GM12878 (cell line): Measurements from ENCODE around the gene ABCA7. TPM values are rescaled to one million over a fixed set of nuclear protein-coding genes. Genes with fewer than 3 reads are reported as not detected.

ENCODE experiments used
- ATF2 ChIP-seq: IDR thresholded peaks from 2 replicates; pipeline ENCODE4 v1.6.1; 2012; ENCODE audit warnings: low read length, inconsistent platforms
- CHD4 ChIP-seq: fragments of 200-600 bp; sonication (generic); IDR thresholded peaks from 2 replicates; pipeline ENCODE4 v1.6.1; 2016; ENCODE audit warnings: mild to moderate bottlenecking
- MLLT1 ChIP-seq: fragments of 450-650 bp; IDR thresholded peaks from 2 replicates; pipeline ENCODE4 v1.6.1; 2016; ENCODE audit warnings: mild to moderate bottlenecking
- NR2C2 ChIP-seq: IDR thresholded peaks from 2 replicates; pipeline ENCODE4 v1.6.1; 2011; ENCODE audit warnings: borderline replicate concordance, low read depth; ENCODE audit not compliant: control insufficient read depth, insufficient read length
- REST ChIP-seq: IDR thresholded peaks from 2 replicates; pipeline ENCODE4 v1.6.1; 2012; ENCODE audit warnings: mild to moderate bottlenecking, low read depth, low read length
- SPI1 ChIP-seq: IDR thresholded peaks from 2 replicates; pipeline ENCODE4 v1.6.1; 2011; ENCODE audit warnings: low read depth, mild to moderate bottlenecking, low read length, moderate library complexity, borderline replicate concordance; ENCODE audit not compliant: insufficient read depth
- SREBF1 ChIP-seq: IDR thresholded peaks from 2 replicates; pipeline ENCODE4 v1.6.1; 2012; ENCODE audit warnings: mild to moderate bottlenecking, low read length
- TBL1XR1 ChIP-seq: IDR thresholded peaks from 2 replicates; pipeline ENCODE4 v1.6.1; 2012; ENCODE audit warnings: low read depth, low read length, improper control_type of control experiment
- TCF12 ChIP-seq: IDR thresholded peaks from 2 replicates; pipeline ENCODE4 v1.6.1; 2011; ENCODE audit warnings: low read depth, mild to moderate bottlenecking, low read length
- USF1 ChIP-seq: IDR thresholded peaks from 2 replicates; pipeline ENCODE4 v1.6.1; 2011; ENCODE audit warnings: borderline replicate concordance, low read depth, mild to moderate bottlenecking, moderate library complexity, mixed read lengths, low read length; ENCODE audit not compliant: insufficient read depth; ENCODE audit errors: extremely low read length
- YY1 ChIP-seq: IDR thresholded peaks from 2 replicates; pipeline ENCODE4 v1.6.1; 2011; ENCODE audit warnings: low read depth, mild to moderate bottlenecking, low read length
- ZNF207 ChIP-seq: fragments of 450-650 bp; IDR thresholded peaks from 2 replicates; pipeline ENCODE4 v1.6.1; 2014; ENCODE audit warnings: antibody characterized with exemption, mild to moderate bottlenecking, borderline replicate concordance
- polyA plus RNA-seq, 11 experiments: library from polyadenylated mRNA; depleted of rRNA in 4 of 11; unstranded in 6 of 11; stranded (reverse) in 5 of 11; fragments of >200 nt; fragmentation: Nextera tagmentation in 4 of 11; fragmentation: Illumina TruSeq in 1 of 11; extraction: Ambion mirVana in 4 of 11; extraction: Trizol in 1 of 11; gene quantifications; 1 replicate in 1 of 11; 2 replicates in 10 of 11; pipeline versions ENCODE4 v1.2.1 to v1.2.3, GENCODE V29; 2011 to 2016; ENCODE audit warnings: inconsistent platforms in 2 of 11, missing spikeins in 2 of 11, low read depth in 1 of 11
- total RNA-seq, 4 experiments: library from RNA; depleted of rRNA in 3 of 4; stranded (reverse); fragments of >200 nt in 3 of 4; fragmentation: Illumina TruSeq in 1 of 4; extraction: Trizol in 1 of 4; gene quantifications; 2 replicates each; pipeline versions ENCODE4 v1.2.1 to v1.2.3, GENCODE V29; 2013 to 2021
- TF ChIP-seq, protein P1 (sequence below): fragments of 450-650 bp; IDR thresholded peaks from 2 replicates; pipeline ENCODE4 v1.6.1; 2017; ENCODE audit warnings: mild to moderate bottlenecking, low read depth, inconsistent platforms; ENCODE audit not compliant: poor library complexity, severe bottlenecking
- TF ChIP-seq, protein P2 (sequence below): fragments of 450-650 bp; IDR thresholded peaks from 2 replicates; pipeline ENCODE4 v1.6.1; 2016; ENCODE audit warnings: mild to moderate bottlenecking

Gene ABCA7
- total and polyA plus RNA-seq, 10 of the 15 experiments (the other 5 are each of a cell fraction or from before 2014, with no cell fraction given) = 1.0 to 49.5 (median 14.8) TPM

- TF ChIP-seq ATF2 = peak; percentile 49; the same call in 1 of the 2 replicates
- no peak for TF ChIP-seq CHD4
- no peak for TF ChIP-seq NR2C2
- no peak for TF ChIP-seq REST
- no peak for TF ChIP-seq ZNF207
- no peak for TF ChIP-seq SREBF1
- no peak for TF ChIP-seq MLLT1
- TF ChIP-seq USF1 = no peak
- no peak for TF ChIP-seq YY1
- TF ChIP-seq TBL1XR1 = no peak
- TF ChIP-seq SPI1 = peak; percentile 45; the same call in 1 of the 2 replicates
- TF ChIP-seq, protein P1, sequence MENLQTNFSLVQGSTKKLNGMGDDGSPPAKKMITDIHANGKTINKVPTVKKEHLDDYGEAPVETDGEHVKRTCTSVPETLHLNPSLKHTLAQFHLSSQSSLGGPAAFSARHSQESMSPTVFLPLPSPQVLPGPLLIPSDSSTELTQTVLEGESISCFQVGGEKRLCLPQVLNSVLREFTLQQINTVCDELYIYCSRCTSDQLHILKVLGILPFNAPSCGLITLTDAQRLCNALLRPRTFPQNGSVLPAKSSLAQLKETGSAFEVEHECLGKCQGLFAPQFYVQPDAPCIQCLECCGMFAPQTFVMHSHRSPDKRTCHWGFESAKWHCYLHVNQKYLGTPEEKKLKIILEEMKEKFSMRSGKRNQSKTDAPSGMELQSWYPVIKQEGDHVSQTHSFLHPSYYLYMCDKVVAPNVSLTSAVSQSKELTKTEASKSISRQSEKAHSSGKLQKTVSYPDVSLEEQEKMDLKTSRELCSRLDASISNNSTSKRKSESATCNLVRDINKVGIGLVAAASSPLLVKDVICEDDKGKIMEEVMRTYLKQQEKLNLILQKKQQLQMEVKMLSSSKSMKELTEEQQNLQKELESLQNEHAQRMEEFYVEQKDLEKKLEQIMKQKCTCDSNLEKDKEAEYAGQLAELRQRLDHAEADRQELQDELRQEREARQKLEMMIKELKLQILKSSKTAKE = no peak
- 0 out of 2 replicates have a peak, but pooled peaks have one; percentile 10 for TF ChIP-seq TCF12
- TF ChIP-seq, protein P2, sequence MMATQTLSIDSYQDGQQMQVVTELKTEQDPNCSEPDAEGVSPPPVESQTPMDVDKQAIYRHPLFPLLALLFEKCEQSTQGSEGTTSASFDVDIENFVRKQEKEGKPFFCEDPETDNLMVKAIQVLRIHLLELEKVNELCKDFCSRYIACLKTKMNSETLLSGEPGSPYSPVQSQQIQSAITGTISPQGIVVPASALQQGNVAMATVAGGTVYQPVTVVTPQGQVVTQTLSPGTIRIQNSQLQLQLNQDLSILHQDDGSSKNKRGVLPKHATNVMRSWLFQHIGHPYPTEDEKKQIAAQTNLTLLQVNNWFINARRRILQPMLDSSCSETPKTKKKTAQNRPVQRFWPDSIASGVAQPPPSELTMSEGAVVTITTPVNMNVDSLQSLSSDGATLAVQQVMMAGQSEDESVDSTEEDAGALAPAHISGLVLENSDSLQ = no peak
Observed at GRCh38 chr19:1087813-1088415, 48.0 kb downstream of the ABCA7 start (continued).
